Neuron (in vitro differentiated cells): ENCODE data around the gene SPOCK3.
"Not testable (repeated sequence)": the region's sequence is repeated elsewhere in the genome, so short reads cannot be mapped to it uniquely, and the experiment has no call there.

Experiments used
- H2AFZ ChIP-seq: one replicate; pipeline ENCODE4 v1.6.1; 2013; ENCODE audit warnings: low read depth, mild to moderate bottlenecking, inconsistent platforms, low read length, moderate library complexity
- H3K27me3 ChIP-seq: one replicate; pipeline ENCODE4 v1.6.1; 2013; ENCODE audit warnings: low read length; ENCODE audit not compliant: insufficient read depth
- H3K36me3 ChIP-seq: one replicate; pipeline ENCODE4 v1.6.1; 2013; ENCODE audit warnings: low read length; ENCODE audit not compliant: insufficient read depth
- H3K4me1 ChIP-seq: one replicate; pipeline ENCODE4 v1.6.1; 2013; ENCODE audit warnings: low read length; ENCODE audit not compliant: insufficient read depth
- H3K4me3 ChIP-seq: 2 replicates; pipeline ENCODE4 v1.5.1; 2013; ENCODE audit warnings: mild to moderate bottlenecking, low read length, moderate library complexity
- H3K9me3 ChIP-seq: one replicate; pipeline ENCODE4 v1.6.1; 2013; ENCODE audit warnings: low read length

Gene SPOCK3

GRCh38 chr4:166875821-166876220 is 358.5 kb downstream of the SPOCK3 start:
- Histone ChIP-seq H2AFZ (no peak overlapping the region), H3K27me3 (no peaks in the 10 kb centered on the region), H3K9me3 (no peaks in the 10 kb centered on the region), H3K4me3 (no peak overlapping the region), H3K4me1 (no peaks in the 10 kb centered on the region), H3K36me3 (no peaks in the 10 kb centered on the region)

DNA sequence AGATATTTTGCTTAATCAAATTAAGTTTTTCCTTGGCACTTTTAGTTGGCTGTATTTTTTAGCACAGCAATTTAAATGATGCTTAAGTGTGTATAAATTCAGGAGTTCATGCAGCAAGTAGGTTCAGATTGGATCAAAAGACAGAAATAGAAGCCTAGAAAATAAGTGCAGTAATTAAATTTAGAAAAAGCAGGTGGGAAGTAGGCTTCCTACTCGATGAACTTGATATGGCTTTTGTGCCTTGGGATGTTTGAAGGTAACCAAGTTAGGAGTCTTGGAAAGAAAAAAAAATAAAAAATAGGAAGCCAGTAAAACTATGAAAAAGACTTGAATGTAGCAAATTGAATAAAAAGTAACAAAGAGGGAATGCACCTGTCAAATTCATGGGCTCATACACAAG is 372.3 kb downstream of the SPOCK3 start:
- no peaks in the 10 kb centered on the region for H3K27me3 ChIP-seq
- H3K9me3 ChIP-seq, result no peaks in the 10 kb centered on the region
- H3K4me1 ChIP-seq, result no peaks in the 10 kb centered on the region
- no peak overlapping the region for H3K4me3 ChIP-seq
- H3K36me3 ChIP-seq, result no peaks in the 10 kb centered on the region
- no peak overlapping the region for H2AFZ ChIP-seq

- not testable (repeated sequence) for H2AFZ ChIP-seq, H3K36me3 ChIP-seq, H3K4me3 ChIP-seq, H3K9me3 ChIP-seq, H3K4me1 ChIP-seq, H3K27me3 ChIP-seq
Measured at GRCh38 chr4:166850398-166850797, 383.9 kb downstream of the SPOCK3 start.

DNA sequence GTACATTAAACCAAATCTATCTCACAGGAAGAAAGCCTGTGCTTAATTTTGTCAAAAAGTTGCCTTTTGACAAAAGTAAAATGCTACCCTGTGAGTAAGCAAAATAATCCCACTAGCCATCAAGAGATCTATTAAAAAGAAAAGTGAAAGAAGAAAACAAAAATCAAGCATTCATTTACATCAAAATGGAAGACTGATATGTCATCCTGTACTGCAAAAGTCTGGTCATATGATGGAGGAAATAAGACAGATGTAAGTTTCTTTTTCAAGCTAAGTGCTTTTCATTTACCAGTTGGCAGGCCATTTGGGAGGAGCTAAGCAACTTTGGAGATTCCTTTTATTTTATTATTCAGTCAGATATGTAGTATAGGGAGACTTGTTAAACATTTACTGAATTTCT is 387.4 kb downstream of the SPOCK3 start:
- no peaks in the 10 kb centered on the region for H3K4me1 ChIP-seq
- no peaks in the 10 kb centered on the region for H3K36me3 ChIP-seq
- H3K4me3 ChIP-seq, result no peak overlapping the region
- no peak overlapping the region for H2AFZ ChIP-seq
- no peaks in the 10 kb centered on the region for H3K9me3 ChIP-seq
- H3K27me3 ChIP-seq, result no peaks in the 10 kb centered on the region

DNA sequence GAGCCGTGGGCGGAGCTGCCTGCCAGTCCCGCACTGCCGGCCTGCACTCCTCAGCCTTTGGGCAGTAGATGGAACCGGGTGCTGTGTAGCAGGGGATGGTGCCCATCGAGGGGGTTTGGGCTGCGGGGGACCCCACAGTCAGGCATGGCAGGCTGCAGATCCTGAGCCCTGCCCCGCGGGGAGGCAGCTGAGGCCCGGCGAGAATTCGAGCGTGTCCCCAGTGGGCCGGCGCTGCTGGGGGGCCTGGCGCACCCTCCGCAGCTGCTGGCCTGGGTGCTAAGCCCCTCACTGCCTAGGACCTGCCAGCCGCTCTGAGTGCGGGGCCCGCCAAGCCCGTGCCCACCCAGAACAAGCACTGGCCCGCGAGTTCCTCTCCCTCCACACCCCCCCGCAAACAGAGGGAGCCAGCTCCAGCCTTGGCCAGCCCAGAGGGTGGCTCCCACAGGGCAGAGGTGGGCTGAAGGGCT is 391.5 kb downstream of the SPOCK3 start:
- H3K4me3 ChIP-seq, result no peak overlapping the region
- H2AFZ ChIP-seq, result no peak overlapping the region
- H3K4me1 ChIP-seq, result no peaks in the 10 kb centered on the region
- no peaks in the 10 kb centered on the region for H3K36me3 ChIP-seq
- H3K9me3 ChIP-seq, result no peaks in the 10 kb centered on the region
- no peaks in the 10 kb centered on the region for H3K27me3 ChIP-seq

DNA sequence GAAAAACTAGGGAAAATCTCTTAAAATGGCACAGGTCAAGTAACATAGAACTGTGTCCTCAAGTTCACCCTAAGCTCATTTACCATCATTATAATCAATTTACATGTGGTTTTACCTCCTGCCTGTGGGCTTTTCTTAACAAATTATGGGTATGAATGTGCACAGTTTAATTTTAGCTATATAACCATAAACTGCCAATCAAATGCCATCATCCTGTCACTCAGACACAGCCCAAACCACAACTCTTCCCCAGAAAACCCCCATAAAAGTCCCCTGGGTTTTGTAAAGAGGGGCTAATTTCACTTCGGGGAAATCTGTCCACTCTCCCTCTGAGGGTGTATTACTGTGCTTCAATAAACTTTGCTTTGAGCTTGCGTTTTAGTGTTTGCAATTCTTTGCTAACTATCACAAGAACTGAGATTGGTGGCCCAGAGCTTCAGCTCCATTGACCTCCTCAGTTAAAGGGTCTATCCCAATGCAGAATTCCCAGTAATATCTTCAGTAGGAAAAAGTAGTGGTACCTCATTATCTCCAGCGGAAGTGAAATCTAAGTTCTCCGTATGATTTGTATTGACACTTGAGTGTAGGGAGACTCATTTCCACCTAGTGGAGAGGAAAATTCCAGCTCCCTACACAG is 394.6 kb downstream of the SPOCK3 start:
- Histone ChIP-seq H3K27me3 (no peaks in the 10 kb centered on the region), H3K36me3 (no peaks in the 10 kb centered on the region), H2AFZ (no peak overlapping the region), H3K4me3 (no peak overlapping the region), H3K9me3 (no peaks in the 10 kb centered on the region), H3K4me1 (no peaks in the 10 kb centered on the region)

- H3K4me3 ChIP-seq, result no peak overlapping the region
- H2AFZ ChIP-seq, result no peak overlapping the region
- H3K36me3 ChIP-seq, result no peaks in the 10 kb centered on the region
- H3K27me3 ChIP-seq, result no peaks in the 10 kb centered on the region
- no peaks in the 10 kb centered on the region for H3K9me3 ChIP-seq
- H3K4me1 ChIP-seq, result no peaks in the 10 kb centered on the region
Measured at GRCh38 chr4:166838975-166839614, 395.2 kb downstream of the SPOCK3 start.

- Histone ChIP-seq H3K4me1 (no peaks in the 10 kb centered on the region), H3K9me3 (no peaks in the 10 kb centered on the region), H3K36me3 (no peaks in the 10 kb centered on the region), H2AFZ (no peak overlapping the region), H3K27me3 (no peaks in the 10 kb centered on the region), H3K4me3 (no peak overlapping the region)
Measured at GRCh38 chr4:166836865-166837264, 397.4 kb downstream of the SPOCK3 start.

GRCh38 chr4:166827629-166828028 is 406.7 kb downstream of the SPOCK3 start:
- Histone ChIP-seq H3K27me3 (no peaks in the 10 kb centered on the region), H3K36me3 (no peaks in the 10 kb centered on the region), H3K4me3 (no peak overlapping the region), H3K9me3 (no peaks in the 10 kb centered on the region), H2AFZ (no peak overlapping the region), H3K4me1 (no peaks in the 10 kb centered on the region)

DNA sequence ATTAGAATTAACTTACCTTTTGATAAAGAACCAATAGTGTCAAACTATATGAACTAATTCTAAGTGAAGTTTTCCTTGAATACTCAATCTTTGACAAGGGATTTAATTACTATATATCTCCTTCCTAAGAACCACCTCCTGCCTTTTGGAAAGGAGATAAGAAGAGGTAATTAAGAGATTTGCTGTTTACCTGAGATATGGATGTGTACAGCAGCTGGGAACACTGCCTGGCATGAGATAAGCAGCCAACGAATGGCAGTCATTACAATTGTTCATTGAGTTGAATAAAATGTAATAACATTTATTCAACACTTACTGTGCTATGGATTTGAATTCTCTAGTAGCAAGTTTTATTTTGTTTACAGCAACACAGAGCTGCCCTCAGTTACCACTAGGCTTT is 407.1 kb downstream of the SPOCK3 start:
- H2AFZ ChIP-seq, result no peak overlapping the region
- H3K27me3 ChIP-seq, result no peaks in the 10 kb centered on the region
- no peak overlapping the region for H3K4me3 ChIP-seq

DNA sequence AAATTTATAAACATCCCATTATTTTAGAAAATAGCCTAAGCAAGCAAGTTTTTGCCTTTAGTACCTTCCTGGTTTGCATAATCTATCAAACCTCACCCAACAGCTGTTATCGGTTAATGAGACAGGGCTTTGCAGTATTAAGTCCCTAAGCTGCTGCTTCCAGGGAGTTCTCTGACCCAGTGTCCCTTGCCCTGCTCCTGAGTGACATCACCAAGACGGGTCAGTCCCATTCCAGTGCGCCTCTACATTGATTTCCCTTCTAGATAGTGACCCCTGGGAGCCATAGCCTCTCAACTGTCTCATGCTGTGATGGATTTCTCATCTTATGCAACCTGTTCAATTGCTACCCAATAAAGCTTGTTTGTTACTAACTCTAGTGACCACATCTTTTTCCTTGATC is 410.4 kb downstream of the SPOCK3 start:
- H3K27me3 ChIP-seq, result no peaks in the 10 kb centered on the region
- no peaks in the 10 kb centered on the region for H3K9me3 ChIP-seq
- H3K4me3 ChIP-seq, result no peak overlapping the region
- no peaks in the 10 kb centered on the region for H3K4me1 ChIP-seq
- no peaks in the 10 kb centered on the region for H3K36me3 ChIP-seq
- H2AFZ ChIP-seq, result no peak overlapping the region

More for the DNA sequence above, 407.1 kb downstream of the SPOCK3 start:
- H3K9me3 ChIP-seq, result no peaks in the 10 kb centered on the region
- H3K4me1 ChIP-seq, result no peaks in the 10 kb centered on the region
- H3K36me3 ChIP-seq, result no peaks in the 10 kb centered on the region

DNA sequence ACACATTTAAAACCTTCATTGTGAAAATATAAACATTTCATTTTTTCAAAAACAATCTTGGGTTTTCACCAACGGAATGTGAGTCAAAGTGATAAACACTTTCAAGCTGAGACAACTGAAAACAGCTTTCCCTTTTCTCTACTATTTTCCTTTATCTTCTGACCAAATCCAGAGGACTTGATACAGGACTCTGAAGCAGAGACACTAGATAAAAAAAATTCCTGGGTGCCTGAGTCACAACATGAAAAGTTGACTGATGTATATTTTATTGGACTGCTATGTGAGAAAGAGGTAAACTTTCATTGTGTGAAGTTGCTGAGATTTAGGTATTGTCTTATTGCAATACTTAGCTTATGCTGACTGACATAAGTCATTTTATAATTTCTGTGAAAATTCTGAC is 411.2 kb downstream of the SPOCK3 start:
- H3K4me3 ChIP-seq, result no peak overlapping the region
- no peaks in the 10 kb centered on the region for H3K9me3 ChIP-seq
- no peaks in the 10 kb centered on the region for H3K4me1 ChIP-seq
- no peak overlapping the region for H2AFZ ChIP-seq
- H3K27me3 ChIP-seq, result no peaks in the 10 kb centered on the region
- H3K36me3 ChIP-seq, result no peaks in the 10 kb centered on the region

DNA sequence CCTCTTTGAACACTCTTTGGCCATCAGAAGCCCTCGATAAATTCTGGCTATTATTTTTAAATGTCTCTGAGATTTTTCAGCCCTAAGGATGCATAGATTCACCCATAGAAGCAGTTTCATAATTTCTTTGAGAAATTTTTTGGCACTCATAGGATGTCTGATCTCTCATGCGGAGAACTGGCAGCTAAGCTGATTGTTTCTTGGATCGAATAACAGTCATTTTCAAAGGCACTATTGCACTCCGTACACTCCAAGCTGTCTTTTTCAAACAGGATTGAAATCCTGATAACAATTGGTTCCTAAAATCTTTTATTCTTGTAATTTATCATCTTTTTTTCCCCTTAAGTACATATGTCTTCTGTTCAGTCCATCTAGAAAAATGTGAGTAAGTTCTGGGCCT is 411.9 kb downstream of the SPOCK3 start:
- Histone ChIP-seq H3K36me3 (no peaks in the 10 kb centered on the region), H3K9me3 (no peaks in the 10 kb centered on the region), H3K4me1 (no peaks in the 10 kb centered on the region), H3K27me3 (no peaks in the 10 kb centered on the region), H2AFZ (no peak overlapping the region), H3K4me3 (no peak overlapping the region)

DNA sequence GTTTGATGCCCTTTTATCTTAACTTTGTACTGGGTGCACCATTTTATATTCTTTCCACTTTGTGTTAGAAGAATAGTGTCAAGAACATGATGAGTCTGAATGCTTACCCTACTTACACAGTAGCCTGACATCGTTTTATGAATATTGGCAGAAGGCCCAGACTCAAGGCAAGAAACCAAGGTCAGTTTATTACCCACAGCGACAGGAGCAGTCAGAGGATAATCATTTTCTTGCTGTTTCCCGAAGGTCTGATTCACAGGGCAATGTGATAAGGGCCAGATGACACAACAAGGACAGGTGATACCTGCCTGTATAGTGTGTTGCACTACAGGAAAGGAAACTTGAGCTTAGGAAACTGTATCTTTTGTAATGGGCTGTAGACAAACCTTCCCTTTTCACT is 417.4 kb downstream of the SPOCK3 start:
- no peaks in the 10 kb centered on the region for H3K36me3 ChIP-seq

More for the DNA sequence above, 417.4 kb downstream of the SPOCK3 start:
- H3K9me3 ChIP-seq, result no peaks in the 10 kb centered on the region
- H3K27me3 ChIP-seq, result no peaks in the 10 kb centered on the region
- H3K4me1 ChIP-seq, result no peaks in the 10 kb centered on the region
- no peak overlapping the region for H2AFZ ChIP-seq
- no peak overlapping the region for H3K4me3 ChIP-seq
